ENCODE measurements around the gene ERCC6. TPM values are rescaled to one million over a fixed set of nuclear protein-coding genes. Genes with fewer than 3 reads are reported as not detected.

ERCC6 gene
- total RNA-seq, 1 experiment from 2014 or later = 64.4 TPM

- Mint-ChIP-seq H3K4me3 (ENCODE audit: unreplicated experiment) (no peak overlapping the region), H3K4me1 (ENCODE audit: insufficient read depth, unreplicated experiment) (no peaks in the 10 kb centered on the region), H3K27ac (ENCODE audit: low read depth, unreplicated experiment) (no peak overlapping the region), H3K36me3 (ENCODE audit: insufficient read depth, unreplicated experiment) (peaks cover 92% of the 10 kb centered on the region), H3K27me3 (ENCODE audit: insufficient read depth, unreplicated experiment) (no peaks in the 10 kb centered on the region), H3K9me3 (ENCODE audit: unreplicated experiment) (no peaks in the 10 kb centered on the region)
- ChIA-PET CTCF (interaction anchor here (0.6 kb wide), 1 partner anchor 980 kb away, joined by 3 read pairs; no protein-coding TSS in a partner anchor), POLR2A (no interaction called here)
- no TSS peak for BruUV-seq (replicated peaks)
- peak; percentile 16 for DNase-seq (ENCODE audit: unreplicated experiment)
- intact Hi-C loops (cut with micrococcal nuclease) = no loop called here
- no peak for TF ChIP-seq CTCF (IDR thresholded peaks at IDR 0.05; ENCODE audit: unreplicated experiment)
Measured at GRCh38 chr10:49474901-49475300, 64.0 kb downstream of the ERCC6 start.

GRCh38 chr10:49471532-49471931 is 67.4 kb downstream of the ERCC6 start:
- intact Hi-C loops (cut with micrococcal nuclease) = no loop called here
- BruUV-seq (replicated peaks) = no TSS peak

GRCh38 chr10:49465736-49466135 is 73.2 kb downstream of the ERCC6 start:
- H3K4me1 Mint-ChIP-seq (ENCODE audit: insufficient read depth, unreplicated experiment) = no peaks in the 10 kb centered on the region
- no peaks in the 10 kb centered on the region for H3K27me3 Mint-ChIP-seq (ENCODE audit: insufficient read depth, unreplicated experiment)
- intact Hi-C loops (cut with micrococcal nuclease) = no loop called here
- H3K9me3 Mint-ChIP-seq (ENCODE audit: unreplicated experiment) = no peaks in the 10 kb centered on the region
- ChIA-PET CTCF (no interaction called here), POLR2A (no interaction called here)
- DNase-seq (ENCODE audit: unreplicated experiment) = no peak
- H3K27ac Mint-ChIP-seq (ENCODE audit: low read depth, unreplicated experiment) = no peak overlapping the region
- BruUV-seq (replicated peaks) = no TSS peak
- H3K36me3 Mint-ChIP-seq (ENCODE audit: insufficient read depth, unreplicated experiment) = peaks cover 81% of the 10 kb centered on the region
- TF ChIP-seq CTCF (IDR thresholded peaks at IDR 0.05; ENCODE audit: unreplicated experiment) = no peak
- H3K4me3 Mint-ChIP-seq (ENCODE audit: unreplicated experiment) = no peak overlapping the region

More at GRCh38 chr10:49471532-49471931, 67.4 kb downstream of the ERCC6 start:
- Mint-ChIP-seq H3K9me3 (ENCODE audit: unreplicated experiment) (no peaks in the 10 kb centered on the region), H3K4me3 (ENCODE audit: unreplicated experiment) (no peak overlapping the region), H3K27me3 (ENCODE audit: insufficient read depth, unreplicated experiment) (no peaks in the 10 kb centered on the region), H3K27ac (ENCODE audit: low read depth, unreplicated experiment) (peak overlapping the region; percentile 69), H3K4me1 (ENCODE audit: insufficient read depth, unreplicated experiment) (no peaks in the 10 kb centered on the region), H3K36me3 (ENCODE audit: insufficient read depth, unreplicated experiment) (peaks cover 93% of the 10 kb centered on the region)
- no peak for TF ChIP-seq CTCF (IDR thresholded peaks at IDR 0.05; ENCODE audit: unreplicated experiment)
- POLR2A ChIA-PET = no interaction called here
- CTCF ChIA-PET = interaction anchor here (0.5 to 1.5 kb wide), 7 partner anchors 28 to 813 kb away, joined by 3 to 8 read pairs (median 3); no protein-coding TSS in a partner anchor
- DNase-seq (ENCODE audit: unreplicated experiment) = no peak

Other genes starting within 250 kb of the ERCC6 start
- gene C10orf71, start 240.0 kb downstream of the ERCC6 start, total RNA-seq (2022) = not detected in 2 replicates
- not detected in 2 replicates for gene DRGX, start 143.0 kb downstream of the ERCC6 start, total RNA-seq (2022)
- gene SLC18A3, start 71.2 kb upstream of the ERCC6 start, total RNA-seq (2022) = not detected in 2 replicates
- gene CHAT, start 74.9 kb upstream of the ERCC6 start, total RNA-seq (2022) = not detected in 2 replicates
- not detected in 2 replicates for gene C10orf53, start 140.5 kb upstream of the ERCC6 start, total RNA-seq (2022)
- gene OGDHL, start 223.2 kb upstream of the ERCC6 start, total RNA-seq (2022) = 0.22 and 0.28 TPM in 2 replicates